ENCODE measurements around the gene GDPGP1. TPM values are rescaled to one million over a fixed set of nuclear protein-coding genes. Genes with fewer than 3 reads are reported as not detected.
A peak's percentile ranks its signal among the peaks of the same experiment; 100 is the strongest.

Gene GDPGP1
- total RNA-seq, 1 experiment from 2014 or later: 5.1 TPM

DNA sequence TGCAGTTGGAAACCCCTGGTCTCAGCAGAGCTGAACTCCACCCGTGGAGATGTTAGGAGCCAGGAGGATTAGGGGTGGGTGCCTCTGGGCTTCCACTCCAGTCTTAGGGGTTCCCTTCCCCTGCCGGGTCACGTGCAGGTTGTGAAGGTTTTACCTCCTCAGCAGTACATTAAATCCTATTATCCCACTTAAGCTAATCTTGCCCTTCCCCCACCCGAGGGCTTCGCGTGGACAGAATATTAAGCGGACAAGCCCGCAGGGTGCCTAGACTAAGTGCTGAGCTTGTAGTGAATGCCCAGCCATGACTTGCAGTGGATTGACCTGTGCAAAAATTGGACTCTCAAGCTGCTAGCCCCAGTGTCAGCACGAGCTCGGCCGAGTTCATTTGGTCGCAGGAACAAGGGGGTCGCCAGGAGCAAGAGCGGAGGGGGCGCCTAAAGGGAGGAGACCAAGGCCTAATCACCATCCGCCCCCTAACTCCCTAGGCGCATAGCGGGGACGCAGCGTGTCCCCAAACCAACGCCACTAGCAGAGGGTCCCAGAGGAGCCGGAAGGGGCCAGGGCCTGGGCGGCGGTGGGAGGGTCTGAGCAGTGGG is 33.4 kb upstream of the GDPGP1 start:
- Mint-ChIP-seq H3K27ac (ENCODE audit: unreplicated experiment) (peak overlapping the region; percentile 61), H3K4me3 (ENCODE audit: unreplicated experiment) (peak overlapping the region; percentile 79), H3K27me3 (ENCODE audit: insufficient read depth, unreplicated experiment) (no peaks in the 10 kb centered on the region), H3K4me1 (ENCODE audit: low read depth, unreplicated experiment) (no peaks in the 10 kb centered on the region), H3K9me3 (ENCODE audit: unreplicated experiment) (no peaks in the 10 kb centered on the region), H3K36me3 (ENCODE audit: insufficient read depth, unreplicated experiment) (no peaks in the 10 kb centered on the region)
- Histone ChIP-seq H3K4me1 (no peaks in the 10 kb centered on the region), H3K27me3 (replicated peaks; ENCODE audit: control insufficient read depth, insufficient read depth, low read length) (no peaks in the 10 kb centered on the region), H3K36me3 (ENCODE audit: control insufficient read depth, insufficient read depth, low read length) (no peaks in the 10 kb centered on the region), H3K4me3 (ENCODE audit: low read depth, low read length) (peak overlapping the region; percentile 90), H3K9me3 (no peaks in the 10 kb centered on the region)
- ChIA-PET POLR2A (interaction anchor here (0.7 to 1.4 kb wide), 2 partner anchors 33 to 51 kb away, joined by 4 to 7 read pairs; partner anchors contain the start of genes CIB1 and GDPGP1), CTCF (interaction anchor here (0.6 to 1.5 kb wide), 7 partner anchors 11 to 134 kb away, joined by 3 to 13 read pairs (median 3); no protein-coding TSS in a partner anchor)
- BruUV-seq (replicated peaks): no TSS peak
- DNase-seq: no peak
- intact Hi-C loops (cut with micrococcal nuclease; ENCODE audit: unreplicated experiment): no loop called here
- TF ChIP-seq, protein P1, sequence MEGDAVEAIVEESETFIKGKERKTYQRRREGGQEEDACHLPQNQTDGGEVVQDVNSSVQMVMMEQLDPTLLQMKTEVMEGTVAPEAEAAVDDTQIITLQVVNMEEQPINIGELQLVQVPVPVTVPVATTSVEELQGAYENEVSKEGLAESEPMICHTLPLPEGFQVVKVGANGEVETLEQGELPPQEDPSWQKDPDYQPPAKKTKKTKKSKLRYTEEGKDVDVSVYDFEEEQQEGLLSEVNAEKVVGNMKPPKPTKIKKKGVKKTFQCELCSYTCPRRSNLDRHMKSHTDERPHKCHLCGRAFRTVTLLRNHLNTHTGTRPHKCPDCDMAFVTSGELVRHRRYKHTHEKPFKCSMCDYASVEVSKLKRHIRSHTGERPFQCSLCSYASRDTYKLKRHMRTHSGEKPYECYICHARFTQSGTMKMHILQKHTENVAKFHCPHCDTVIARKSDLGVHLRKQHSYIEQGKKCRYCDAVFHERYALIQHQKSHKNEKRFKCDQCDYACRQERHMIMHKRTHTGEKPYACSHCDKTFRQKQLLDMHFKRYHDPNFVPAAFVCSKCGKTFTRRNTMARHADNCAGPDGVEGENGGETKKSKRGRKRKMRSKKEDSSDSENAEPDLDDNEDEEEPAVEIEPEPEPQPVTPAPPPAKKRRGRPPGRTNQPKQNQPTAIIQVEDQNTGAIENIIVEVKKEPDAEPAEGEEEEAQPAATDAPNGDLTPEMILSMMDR (IDR thresholded peaks at IDR 0.05; ENCODE audit: insufficient read depth in 1 of 2, low read depth in 1 of 2, low read length in 1 of 2, severe bottlenecking in 1 of 2, unreplicated experiment in 1 of 2): no peak

DNA sequence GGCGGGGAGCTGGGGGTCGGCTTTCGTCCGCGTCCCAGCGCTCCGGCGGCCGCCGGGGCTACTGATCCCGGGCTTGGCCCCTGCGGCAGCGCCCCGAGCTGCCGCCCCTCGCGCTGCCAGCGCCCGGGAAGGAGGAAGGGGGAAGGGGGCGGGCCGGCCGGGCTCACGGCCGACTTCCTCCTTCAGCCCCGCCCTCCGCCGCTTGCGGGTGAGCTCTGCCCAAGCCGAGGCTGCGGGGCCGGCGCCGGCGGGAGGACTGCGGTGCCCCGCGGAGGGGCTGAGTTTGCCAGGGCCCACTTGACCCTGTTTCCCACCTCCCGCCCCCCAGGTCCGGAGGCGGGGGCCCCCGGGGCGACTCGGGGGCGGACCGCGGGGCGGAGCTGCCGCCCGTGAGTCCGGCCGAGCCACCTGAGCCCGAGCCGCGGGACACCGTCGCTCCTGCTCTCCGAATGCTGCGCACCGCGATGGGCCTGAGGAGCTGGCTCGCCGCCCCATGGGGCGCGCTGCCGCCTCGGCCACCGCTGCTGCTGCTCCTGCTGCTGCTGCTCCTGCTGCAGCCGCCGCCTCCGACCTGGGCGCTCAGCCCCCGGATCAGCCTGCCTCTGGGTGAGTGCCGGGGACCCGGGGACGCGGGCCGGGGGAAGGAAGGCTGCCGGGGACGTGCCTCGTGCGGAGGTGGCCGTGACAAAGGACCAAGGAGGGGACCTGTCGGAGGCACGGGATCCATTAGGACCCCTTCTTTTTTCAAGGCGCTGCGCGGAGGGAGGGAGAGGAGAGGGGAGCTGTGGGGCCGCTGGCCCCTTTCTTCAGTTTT is 32.7 kb upstream of the GDPGP1 start, which contains the start of gene SEMA4B:
Gene SEMA4B, plus strand, starts transcription at position 201 of the 814 bp plus-strand sequence. Its CDS starts 249 bp downstream, at position 450.
- Mint-ChIP-seq H3K27ac (ENCODE audit: unreplicated experiment) (peak within 1 kb of the TSS; percentile 61), H3K4me3 (ENCODE audit: unreplicated experiment) (peak within 1 kb of the TSS; percentile 79), H3K27me3 (ENCODE audit: insufficient read depth, unreplicated experiment) (no peaks in the 10 kb centered on the region), H3K4me1 (ENCODE audit: low read depth, unreplicated experiment) (no peaks in the 10 kb centered on the region), H3K36me3 (ENCODE audit: insufficient read depth, unreplicated experiment) (no peaks in the 10 kb centered on the region), H3K9me3 (ENCODE audit: unreplicated experiment) (no peaks in the 10 kb centered on the region)
- POLR2A ChIA-PET: interaction anchor here (0.7 to 1.4 kb wide), 3 partner anchors 13 to 50 kb away, joined by 4 to 7 read pairs (median 4); partner anchors contain the start of genes CIB1 and GDPGP1
- CTCF ChIA-PET: interaction anchor here (0.6 to 1.5 kb wide), 7 partner anchors 12 to 133 kb away, joined by 3 to 13 read pairs (median 3); partner anchors contain the start of genes CIB1 and GDPGP1
- DNase-seq: peak; percentile 58 to 78
- Histone ChIP-seq H3K9me3 (no peaks in the 10 kb centered on the region), H3K4me1 (no peaks in the 10 kb centered on the region), H3K36me3 (ENCODE audit: control insufficient read depth, insufficient read depth, low read length) (no peaks in the 10 kb centered on the region), H3K4me3 (ENCODE audit: low read depth, low read length) (peak within 1 kb of the TSS; percentile 90), H3K27me3 (replicated peaks; ENCODE audit: control insufficient read depth, insufficient read depth, low read length) (no peaks in the 10 kb centered on the region)
- no TSS peak for BruUV-seq (replicated peaks)
- TF ChIP-seq, protein P1 (IDR thresholded peaks at IDR 0.05; ENCODE audit: insufficient read depth in 1 of 2, low read depth in 1 of 2, low read length in 1 of 2, severe bottlenecking in 1 of 2, unreplicated experiment in 1 of 2): no peak
- intact Hi-C loops (cut with micrococcal nuclease; ENCODE audit: unreplicated experiment): no loop called here

- H3K27me3 Mint-ChIP-seq (ENCODE audit: insufficient read depth, unreplicated experiment): no peaks in the 10 kb centered on the region
- ChIA-PET CTCF (interaction anchor here (1.0 to 1.5 kb wide), 4 partner anchors 13 to 59 kb away, joined by 3 to 13 read pairs (median 4); partner anchors contain the start of genes CIB1 and GDPGP1), POLR2A (interaction anchor here (1.3 to 1.4 kb wide), 2 partner anchors 13 to 32 kb away, joined by 4 to 7 read pairs; partner anchors contain the start of genes CIB1 and GDPGP1)
- BruUV-seq (replicated peaks): no TSS peak
- no peaks in the 10 kb centered on the region for H3K36me3 Mint-ChIP-seq (ENCODE audit: insufficient read depth, unreplicated experiment)
- H3K27ac Mint-ChIP-seq (ENCODE audit: unreplicated experiment): no peak overlapping the region
- H3K4me1 Mint-ChIP-seq (ENCODE audit: low read depth, unreplicated experiment): no peaks in the 10 kb centered on the region
- intact Hi-C loops (cut with micrococcal nuclease; ENCODE audit: unreplicated experiment): no loop called here
- Histone ChIP-seq H3K9me3 (no peaks in the 10 kb centered on the region), H3K36me3 (ENCODE audit: control insufficient read depth, insufficient read depth, low read length) (no peaks in the 10 kb centered on the region), H3K4me3 (ENCODE audit: low read depth, low read length) (peak overlapping the region; percentile 90), H3K4me1 (no peaks in the 10 kb centered on the region), H3K27me3 (replicated peaks; ENCODE audit: control insufficient read depth, insufficient read depth, low read length) (no peaks in the 10 kb centered on the region)
- H3K4me3 Mint-ChIP-seq (ENCODE audit: unreplicated experiment): peak overlapping the region; percentile 79
- no peak for DNase-seq
- no peaks in the 10 kb centered on the region for H3K9me3 Mint-ChIP-seq (ENCODE audit: unreplicated experiment)
- TF ChIP-seq, protein P1 (IDR thresholded peaks at IDR 0.05; ENCODE audit: insufficient read depth in 1 of 2, low read depth in 1 of 2, low read length in 1 of 2, severe bottlenecking in 1 of 2, unreplicated experiment in 1 of 2): no peak
These were observed 32.0 kb upstream of the GDPGP1 start for GRCh38 chr15:90201944-90202375.
